Trophoblast cell (in vitro differentiated cells and primary cell): Measurements from ENCODE around the gene ADAMTS13.

Experiments
- DNase-seq, 2 donors: peaks; one replicate each; pipeline ENCODE4 v3.0.0-alpha.2; 2016
- H2AFZ ChIP-seq: 2 replicates; pipeline ENCODE4 v1.6.1; 2013; ENCODE audit warnings: low read length, moderate library complexity, mild to moderate bottlenecking; ENCODE audit not compliant: insufficient read depth, poor library complexity
- H2AK5ac ChIP-seq: 2 replicates; pipeline ENCODE4 v1.6.1; 2013; ENCODE audit warnings: mild to moderate bottlenecking, low read length
- H2BK120ac ChIP-seq: 2 replicates; pipeline ENCODE4 v1.6.1; 2013; ENCODE audit warnings: low read length, mild to moderate bottlenecking, moderate library complexity; ENCODE audit not compliant: insufficient read depth, poor library complexity
- H2BK12ac ChIP-seq: 2 replicates; pipeline ENCODE4 v1.6.1; 2013; ENCODE audit warnings: mild to moderate bottlenecking, low read length, moderate library complexity
- H2BK5ac ChIP-seq: 2 replicates; pipeline ENCODE4 v1.6.1; 2013; ENCODE audit warnings: low read length, low read depth, moderate library complexity, mild to moderate bottlenecking; ENCODE audit not compliant: poor library complexity
- H3K14ac ChIP-seq: 2 replicates; pipeline ENCODE4 v1.6.1; 2013; ENCODE audit warnings: mild to moderate bottlenecking, low read length
- H3K18ac ChIP-seq: 2 replicates; pipeline ENCODE4 v1.6.1; 2013; ENCODE audit warnings: mild to moderate bottlenecking, low read length
- H3K23ac ChIP-seq: 2 replicates; pipeline ENCODE4 v1.6.1; 2013; ENCODE audit warnings: low read length
- H3K27ac ChIP-seq: 2 replicates; pipeline ENCODE4 v1.5.1; 2013; ENCODE audit warnings: low read depth, mild to moderate bottlenecking, inconsistent platforms, low read length, moderate library complexity
- H3K27me3 ChIP-seq: 2 replicates; pipeline ENCODE4 v1.6.1; 2013; ENCODE audit warnings: inconsistent platforms, mild to moderate bottlenecking, low read length, moderate library complexity; ENCODE audit not compliant: insufficient read depth
- H3K36me3 ChIP-seq, 2 experiments: 1 replicate in 1 of 2; 2 replicates in 1 of 2; pipeline ENCODE4 v1.6.1; 2013; ENCODE audit warnings: low read length in 2 of 2, mild to moderate bottlenecking in 2 of 2, moderate library complexity in 1 of 2; ENCODE audit not compliant: insufficient read depth in 2 of 2, control insufficient read depth in 1 of 2
- H3K4ac ChIP-seq: 2 replicates; pipeline ENCODE4 v1.6.1; 2013; ENCODE audit warnings: low read depth, mild to moderate bottlenecking, low read length, moderate library complexity
- H3K4me1 ChIP-seq, 2 experiments: 1 replicate in 1 of 2; 2 replicates in 1 of 2; pipeline ENCODE4 v1.6.1; 2013; ENCODE audit warnings: low read length in 2 of 2, mild to moderate bottlenecking in 2 of 2, moderate library complexity in 1 of 2; ENCODE audit not compliant: insufficient read depth in 2 of 2, control insufficient read depth in 1 of 2
- H3K4me2 ChIP-seq: 2 replicates; pipeline ENCODE4 v1.6.1; 2013; ENCODE audit warnings: inconsistent platforms, mild to moderate bottlenecking, low read length, moderate library complexity
- H3K4me3 ChIP-seq: 2 replicates; pipeline ENCODE4 v1.5.1; 2013; ENCODE audit warnings: mild to moderate bottlenecking, low read depth, low read length, inconsistent platforms
- H3K79me1 ChIP-seq: one replicate; pipeline ENCODE4 v1.6.1; 2013; ENCODE audit warnings: low read length
- H3K79me2 ChIP-seq: 2 replicates; pipeline ENCODE4 v1.6.1; 2013; ENCODE audit warnings: low read length, mild to moderate bottlenecking; ENCODE audit not compliant: control insufficient read depth, insufficient read depth, poor library complexity
- H3K9ac ChIP-seq: 2 replicates; pipeline ENCODE4 v1.6.1; 2013; ENCODE audit warnings: mild to moderate bottlenecking, low read length
- H3K9me3 ChIP-seq: 2 replicates; pipeline ENCODE4 v1.6.1; 2013; ENCODE audit warnings: low read depth, mild to moderate bottlenecking, control low read depth, inconsistent platforms, low read length; ENCODE audit not compliant: insufficient read depth
- H4K12ac ChIP-seq: 2 replicates; pipeline ENCODE4 v1.6.1; 2013; ENCODE audit warnings: low read depth, mild to moderate bottlenecking, low read length, moderate library complexity
- H4K8ac ChIP-seq: 2 replicates; pipeline ENCODE4 v1.6.1; 2013; ENCODE audit warnings: low read depth, mild to moderate bottlenecking, low read length, moderate library complexity
- H4K91ac ChIP-seq: one replicate; pipeline ENCODE4 v1.6.1; 2013; ENCODE audit warnings: low read depth, mild to moderate bottlenecking, low read length, moderate library complexity
- WGBS: extraction: QIAGEN DNeasy Blood & Tissue Kit; methylation state at CpG from one replicate; pipeline ENCODE4 v1.1.7; 2013; ENCODE audit warnings: missing lambda C conversion rate; ENCODE audit not compliant: insufficient read length, insufficient coverage; ENCODE audit errors: extremely low coverage; 5-methylcytosine and 5-hydroxymethylcytosine counted together

ADAMTS13 gene

GRCh38 chr9:133379153-133380086, 42.7 kb upstream of the ADAMTS13 start:
- Histone ChIP-seq H3K4me1 (peaks cover 2 to 5% of the 10 kb centered on the region in 2 experiments), H2AK5ac (no peak overlapping the region), H3K79me1 (peaks cover 17% of the 10 kb centered on the region), H4K91ac (no peak overlapping the region), H2AFZ (no peak overlapping the region), H2BK12ac (no peak overlapping the region), H2BK5ac (no peak overlapping the region), H3K14ac (no peak overlapping the region), H3K4me2 (no peak overlapping the region), H3K79me2 (peaks cover 14% of the 10 kb centered on the region), H4K8ac (no peak overlapping the region), H3K4me3 (no peak overlapping the region), H2BK120ac (no peak overlapping the region), H3K4ac (no peak overlapping the region), H4K12ac (no peak overlapping the region), H3K18ac (no peak overlapping the region), H3K9ac (no peak overlapping the region), H3K9me3 (peaks cover 13% of the 10 kb centered on the region), H3K36me3 (no peaks in the 10 kb centered on the region), H3K27me3 (no peaks in the 10 kb centered on the region), H3K27ac (no peak overlapping the region), H3K23ac (no peak overlapping the region)
- WGBS = no CpG with 5 or more reads among the region's 14 CpGs
- no peak for DNase-seq

GRCh38 chr9:133380734-133381133, 41.4 kb upstream of the ADAMTS13 start:
- no peak overlapping the region for H3K23ac ChIP-seq
- no peak overlapping the region for H2BK120ac ChIP-seq
- no peak overlapping the region for H3K4me3 ChIP-seq
- H3K9ac ChIP-seq = no peak overlapping the region
- H3K79me2 ChIP-seq = peaks cover 4% of the 10 kb centered on the region
- no peak overlapping the region for H3K4me2 ChIP-seq
- H3K79me1 ChIP-seq = peaks cover 6% of the 10 kb centered on the region
- no peak overlapping the region for H2AFZ ChIP-seq
- H3K4me1 ChIP-seq = peaks cover 2 to 5% of the 10 kb centered on the region in 2 experiments
- H3K27me3 ChIP-seq = no peaks in the 10 kb centered on the region
- no peaks in the 10 kb centered on the region for H3K36me3 ChIP-seq
- peaks cover 13% of the 10 kb centered on the region for H3K9me3 ChIP-seq
- H4K12ac ChIP-seq = no peak overlapping the region
- no peak overlapping the region for H3K4ac ChIP-seq
- WGBS = no CpG with 5 or more reads among the region's 4 CpGs
- no peak overlapping the region for H2BK12ac ChIP-seq
- no peak overlapping the region for H4K8ac ChIP-seq
- no peak overlapping the region for H2AK5ac ChIP-seq
- no peak for DNase-seq
- no peak overlapping the region for H3K14ac ChIP-seq
- no peak overlapping the region for H3K27ac ChIP-seq
- H2BK5ac ChIP-seq = no peak overlapping the region
- H4K91ac ChIP-seq = no peak overlapping the region
- no peak overlapping the region for H3K18ac ChIP-seq

- H3K36me3 ChIP-seq = no peaks in the 10 kb centered on the region
- no peak overlapping the region for H3K14ac ChIP-seq
- no peaks in the 10 kb centered on the region for H3K4me1 ChIP-seq
- H3K4ac ChIP-seq = no peak overlapping the region
- no peak overlapping the region for H2AK5ac ChIP-seq
- no peak overlapping the region for H4K91ac ChIP-seq
- no peaks in the 10 kb centered on the region for H3K79me2 ChIP-seq
- no peaks in the 10 kb centered on the region for H3K27me3 ChIP-seq
- no peak overlapping the region for H3K27ac ChIP-seq
- H3K9ac ChIP-seq = no peak overlapping the region
- no peak overlapping the region for H3K18ac ChIP-seq
- no peaks in the 10 kb centered on the region for H3K79me1 ChIP-seq
- H3K4me2 ChIP-seq = no peak overlapping the region
- H2AFZ ChIP-seq = no peak overlapping the region
- H2BK12ac ChIP-seq = no peak overlapping the region
- WGBS = no CpG with 5 or more reads among the region's 4 CpGs
- no peak overlapping the region for H2BK5ac ChIP-seq
- peaks cover 13% of the 10 kb centered on the region for H3K9me3 ChIP-seq
- H4K8ac ChIP-seq = no peak overlapping the region
- no peak for DNase-seq
- peak overlapping the region; percentile 27 for H3K4me3 ChIP-seq
- no peak overlapping the region for H3K23ac ChIP-seq
- H2BK120ac ChIP-seq = no peak overlapping the region
- no peak overlapping the region for H4K12ac ChIP-seq
Observed at GRCh38 chr9:133382507-133383141, 39.5 kb upstream of the ADAMTS13 start.

- Histone ChIP-seq H3K9ac (no peak overlapping the region), H3K4ac (no peak overlapping the region), H2AFZ (no peak overlapping the region), H3K23ac (no peak overlapping the region), H3K79me1 (no peaks in the 10 kb centered on the region), H3K14ac (no peak overlapping the region), H3K79me2 (no peaks in the 10 kb centered on the region), H3K9me3 (peaks cover 11% of the 10 kb centered on the region), H3K4me2 (no peak overlapping the region), H2BK12ac (no peak overlapping the region), H3K4me3 (no peak overlapping the region), H4K12ac (no peak overlapping the region), H2BK120ac (no peak overlapping the region), H4K91ac (no peak overlapping the region), H3K27me3 (no peaks in the 10 kb centered on the region), H2BK5ac (no peak overlapping the region), H3K18ac (no peak overlapping the region), H2AK5ac (no peak overlapping the region), H4K8ac (no peak overlapping the region), H3K36me3 (no peaks in the 10 kb centered on the region), H3K27ac (no peak overlapping the region), H3K4me1 (peaks cover 0 to 3% of the 10 kb centered on the region in 2 experiments)
- no CpG with 5 or more reads among the region's 3 CpGs for whole genome bisulfite sequencing
- DNase-seq = no peak
Observed at GRCh38 chr9:133383438-133383837, 38.7 kb upstream of the ADAMTS13 start.
